GM18951 (cell line): Measurements from ENCODE around the gene SLC22A25.
"Not testable (repeated sequence)": the region's sequence is repeated elsewhere in the genome, so short reads cannot be mapped to it uniquely, and the experiment has no call there.

ENCODE experiments used
- POLR2A ChIP-seq: IDR thresholded peaks from 4 replicates; pipeline ENCODE4 v1.6.1; 2011; ENCODE audit warnings: mild to moderate bottlenecking; ENCODE audit not compliant: insufficient read length, insufficient read depth; ENCODE audit errors: extremely low read depth
- in situ Hi-C: fragments of 300-500 bp; cut with MboI; formaldehyde crosslinking; loops from one replicate; pipeline ENCODE4 v1.12.0; 2022; ENCODE audit warnings: low sequenced_read_pairs, mixed read lengths, inconsistent platforms; ENCODE audit not compliant: unreplicated experiment

The SLC22A25 gene

DNA sequence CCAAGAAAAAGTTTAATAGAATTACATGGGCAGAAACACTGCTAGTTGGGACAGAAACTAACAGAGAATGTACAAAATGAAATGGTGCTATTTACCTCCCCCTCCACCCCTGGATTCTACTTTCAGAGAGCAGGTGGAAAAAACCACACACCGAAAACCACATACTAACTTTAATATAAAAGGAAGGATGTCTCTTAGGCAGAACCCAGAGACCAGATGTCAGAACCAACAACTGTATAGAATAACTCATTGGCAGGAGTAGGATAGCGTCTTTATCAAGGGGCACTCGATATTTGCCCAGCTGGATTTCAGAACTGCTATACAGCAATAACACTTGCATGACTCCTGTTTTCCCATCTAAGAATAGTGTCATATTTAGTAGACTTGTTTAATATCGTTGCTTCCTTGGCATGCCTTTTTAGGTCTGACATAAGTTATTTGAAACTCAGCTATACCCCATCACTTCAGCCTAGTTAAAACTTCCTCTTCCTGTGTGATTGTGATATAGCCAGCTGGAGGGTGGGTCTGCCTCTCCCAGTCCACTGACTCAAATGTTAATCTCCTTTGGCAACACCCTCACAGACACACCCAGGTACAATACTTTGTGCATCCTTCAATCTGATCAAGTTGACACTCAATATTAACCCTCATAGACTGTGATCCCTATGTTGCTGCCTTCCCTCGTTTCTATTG is 1.2 kb downstream of the SLC22A25 start:
- no peak for TF ChIP-seq POLR2A

DNA sequence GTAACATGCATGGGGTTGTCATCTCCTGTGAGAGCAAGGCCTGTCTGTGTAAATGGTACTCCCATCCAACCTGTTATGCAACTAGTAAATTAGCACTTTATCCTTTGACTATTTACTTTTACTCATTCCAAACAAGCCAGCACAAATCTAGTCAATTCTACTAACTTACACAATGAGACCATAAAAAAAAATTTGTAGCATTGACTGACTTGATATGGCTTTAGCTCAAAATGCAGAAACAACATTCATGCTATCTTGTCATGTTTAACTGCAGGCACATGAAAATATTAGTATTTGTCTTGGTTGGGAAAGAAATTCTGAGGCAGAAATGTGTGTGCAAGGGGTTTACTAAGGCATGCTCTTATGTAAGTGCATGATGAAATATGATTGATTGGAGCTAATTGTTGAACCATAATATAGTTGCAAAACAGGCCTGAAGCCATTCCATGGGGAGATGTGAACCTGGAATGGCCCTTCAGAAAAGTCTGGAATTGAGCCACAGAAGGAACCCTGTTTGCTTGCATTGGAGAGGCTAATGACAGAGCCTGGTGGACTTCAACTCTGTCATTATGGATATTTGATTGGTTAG is 2.5 kb downstream of the SLC22A25 start:
- no peak for TF ChIP-seq POLR2A
- in situ Hi-C loops = no loop called here

More for the DNA sequence above, 1.2 kb downstream of the SLC22A25 start:
- in situ Hi-C loops = no loop called here

DNA sequence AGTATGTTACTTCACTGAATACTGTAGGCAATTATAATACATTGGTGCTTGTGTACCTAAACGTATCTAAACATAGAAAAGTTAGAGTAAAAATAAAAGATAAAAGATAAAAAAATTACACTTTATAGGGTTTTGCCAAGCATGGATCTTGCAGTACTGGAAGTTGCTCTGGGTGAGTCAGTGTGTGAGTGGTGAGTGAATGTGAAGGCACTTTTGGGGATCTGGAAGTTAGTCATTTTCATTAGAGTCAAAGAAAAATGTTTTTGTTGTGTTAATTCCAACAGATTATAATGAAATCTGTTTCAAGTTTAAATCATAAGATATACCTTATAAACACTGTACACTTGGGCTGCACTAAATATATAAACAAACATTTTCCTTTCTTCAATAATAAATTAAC is 3.3 kb downstream of the SLC22A25 start:
- TF ChIP-seq POLR2A = no peak
- in situ Hi-C loops = no loop called here

DNA sequence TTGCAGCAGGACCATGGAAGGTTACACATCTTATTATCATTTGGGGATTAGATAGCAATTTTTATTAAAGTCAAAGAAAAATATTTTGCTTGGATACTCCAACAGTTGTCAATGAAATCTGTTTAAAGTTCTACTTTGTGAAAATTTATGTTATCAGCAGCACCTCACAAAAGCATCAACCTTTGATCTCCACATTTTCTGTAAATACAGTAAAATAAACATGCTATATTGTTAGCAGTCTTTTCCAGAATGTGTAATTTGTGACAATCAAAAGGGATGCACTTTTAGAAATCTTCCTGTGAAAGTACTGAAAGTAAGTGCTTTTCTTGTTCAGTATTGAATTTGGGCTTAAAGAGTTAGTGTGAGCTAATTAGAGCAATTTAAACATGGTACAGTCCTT is 4.1 kb downstream of the SLC22A25 start:
- in situ Hi-C loops = no loop called here
- no peak for TF ChIP-seq POLR2A

DNA sequence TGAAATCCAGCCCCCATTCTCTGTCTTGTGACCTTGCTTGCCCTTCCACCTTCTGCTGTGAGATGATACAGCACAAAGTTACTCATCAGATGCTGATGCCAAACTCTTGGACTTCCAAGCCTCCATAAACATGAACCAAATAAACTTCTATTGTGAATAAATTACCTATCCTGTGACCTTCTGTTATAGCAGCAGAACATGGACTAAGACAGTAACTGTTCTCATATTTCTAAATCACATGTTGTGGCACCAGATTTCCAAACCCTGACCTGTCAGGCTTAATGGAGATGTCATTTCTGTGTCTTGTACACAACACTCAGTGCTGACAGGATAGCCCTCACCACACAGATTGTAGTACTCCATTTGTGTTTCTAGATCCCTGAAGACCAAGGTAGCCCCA is 6.0 kb downstream of the SLC22A25 start:
- no peak for TF ChIP-seq POLR2A
- in situ Hi-C loops = no loop called here

DNA sequence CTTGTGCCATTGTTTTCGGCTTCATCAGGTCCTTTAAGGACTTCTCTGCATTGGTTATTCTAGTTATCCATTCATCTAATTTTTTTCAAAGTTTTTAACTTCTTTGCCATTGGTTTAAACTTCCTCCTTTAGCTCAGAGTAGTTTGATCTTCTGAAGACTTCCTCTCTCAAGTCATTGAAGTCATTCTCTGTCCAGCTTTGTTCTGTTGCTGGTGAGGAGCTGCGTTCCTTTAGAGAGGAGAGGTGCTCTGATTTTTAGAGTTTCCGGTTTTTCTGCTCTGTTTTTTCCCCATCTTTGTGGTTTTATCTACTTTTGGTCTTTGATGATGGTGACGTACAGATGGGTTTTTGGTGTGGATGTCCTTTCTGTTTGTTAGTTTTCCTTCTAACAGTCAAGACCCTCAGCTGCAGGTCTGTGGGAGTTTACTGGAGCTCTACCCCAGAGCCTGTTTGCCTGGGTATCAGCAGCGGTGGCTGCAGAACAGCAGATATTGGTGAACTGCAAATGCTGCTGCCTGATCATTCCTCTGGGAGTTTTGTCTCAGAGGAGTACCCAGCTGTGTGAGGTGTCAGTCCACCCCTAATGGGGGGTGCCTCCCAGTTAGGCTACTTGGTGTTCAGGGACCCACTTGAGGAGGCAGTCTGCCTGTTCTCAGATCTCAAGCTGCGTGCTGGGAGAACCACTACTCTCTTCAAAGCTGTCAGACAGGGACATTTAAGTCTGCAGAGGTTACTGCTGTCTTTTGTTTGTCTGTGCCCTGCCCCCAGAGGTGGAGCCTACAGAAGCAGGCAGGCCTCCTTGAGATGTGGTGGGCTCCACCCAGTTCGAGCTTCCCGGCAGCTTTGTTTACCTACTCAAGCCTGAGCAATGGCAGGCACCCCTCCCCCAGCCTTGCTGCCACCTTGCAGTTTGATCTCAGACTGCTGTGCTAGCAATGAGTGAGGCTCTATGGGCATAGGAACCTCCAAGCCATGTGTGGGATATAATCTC is 7.6 kb downstream of the SLC22A25 start:
- in situ Hi-C loops = not testable (repeated sequence)

DNA sequence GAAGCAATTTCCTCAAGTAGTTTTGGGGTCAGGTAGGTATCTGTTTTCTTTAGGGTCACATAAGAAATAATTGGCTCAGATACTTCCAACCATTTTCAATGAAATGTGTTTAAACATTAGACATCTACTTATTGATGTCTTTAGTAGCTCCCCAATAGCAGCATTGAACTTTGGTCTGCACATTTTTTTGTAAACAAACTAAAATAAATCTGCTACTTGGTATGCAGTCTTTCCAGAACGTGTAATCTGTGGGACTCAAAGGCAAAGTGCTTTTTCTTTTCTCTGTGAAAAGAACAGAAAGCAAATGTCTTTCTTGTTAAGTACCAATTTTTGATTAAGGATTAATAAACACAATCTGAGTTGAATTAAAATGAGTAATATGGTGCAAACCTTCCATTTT is 13.6 kb downstream of the SLC22A25 start:
- TF ChIP-seq POLR2A = no peak
- in situ Hi-C loops = no loop called here

DNA sequence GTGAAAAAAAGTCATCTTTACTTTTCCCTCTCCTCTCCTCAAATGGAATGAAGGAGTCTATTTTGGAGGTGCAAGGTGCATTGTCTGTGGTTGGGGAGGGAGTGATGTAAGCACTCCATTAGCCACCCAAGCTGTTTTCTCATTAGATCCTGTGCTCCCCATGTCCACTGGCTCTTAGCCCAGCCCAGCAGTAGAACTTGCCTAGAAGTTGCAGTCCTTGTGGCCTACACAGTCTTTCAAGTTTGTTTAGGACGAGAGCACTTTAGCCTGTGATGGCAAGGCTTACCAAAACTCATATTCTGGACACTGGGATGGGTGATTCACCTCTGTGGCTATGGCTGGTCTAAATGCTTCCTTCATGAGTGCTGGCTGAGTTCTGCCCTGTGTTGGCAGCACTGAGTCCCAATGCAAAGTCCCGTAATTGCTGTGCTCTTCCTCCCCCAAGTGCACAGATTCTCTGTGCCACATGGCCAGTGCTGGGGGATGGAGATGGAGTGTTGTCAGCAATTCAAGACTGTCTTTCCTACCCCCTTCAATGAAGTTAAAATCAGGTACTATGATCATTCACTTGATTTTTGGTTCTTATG is 15.8 kb downstream of the SLC22A25 start:
- no peak for TF ChIP-seq POLR2A
- in situ Hi-C loops = no loop called here

DNA sequence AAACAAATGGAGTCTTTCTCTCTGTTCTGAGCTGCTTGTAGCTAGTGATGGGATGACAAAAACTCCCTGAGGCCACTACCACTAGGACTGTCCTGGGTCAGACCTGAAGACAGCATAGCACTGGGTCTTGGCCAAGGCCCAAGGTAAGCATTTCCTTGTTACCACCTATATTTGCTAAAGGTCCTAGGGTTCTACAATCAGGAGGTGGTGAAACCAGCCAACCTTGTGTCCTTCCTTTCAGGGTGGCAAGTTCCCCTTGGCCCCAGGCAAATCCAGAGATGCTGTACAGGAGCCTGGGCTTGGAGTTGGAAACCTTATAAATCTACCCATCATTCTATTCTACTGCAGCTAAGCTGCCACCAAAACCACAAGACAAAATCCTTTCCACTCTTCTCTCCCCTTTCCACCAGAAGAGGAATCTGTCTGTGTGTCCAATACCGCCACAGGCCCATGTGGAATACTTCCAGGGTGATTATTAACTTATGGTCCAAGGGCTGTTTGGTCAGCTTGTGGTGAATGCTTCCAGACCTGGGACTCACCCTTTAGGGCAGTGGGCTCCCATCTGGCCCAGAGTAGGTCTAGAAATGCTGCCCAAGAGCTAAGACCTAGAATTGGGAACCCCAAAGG is 16.8 kb downstream of the SLC22A25 start:
- TF ChIP-seq POLR2A = no peak
- in situ Hi-C loops = no loop called here

DNA sequence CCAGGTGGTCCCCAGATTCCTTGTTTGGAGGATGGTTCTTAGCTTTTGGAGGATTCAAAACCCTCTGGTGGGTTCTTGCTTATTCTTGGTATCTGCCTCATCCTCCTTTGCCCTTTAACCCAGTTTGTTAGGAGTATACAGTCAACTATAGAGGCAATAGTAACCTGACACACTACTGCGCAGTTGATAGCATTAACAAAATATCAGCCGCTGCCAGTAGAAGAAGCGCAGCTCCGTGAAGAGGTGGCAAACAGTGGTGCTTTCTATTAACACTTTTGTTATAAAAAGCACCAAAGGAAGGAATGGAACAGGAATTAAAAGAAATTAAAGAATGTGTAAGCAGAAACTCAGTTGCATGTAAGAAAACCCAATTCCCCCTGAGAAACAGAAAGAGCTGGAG is 29.3 kb downstream of the SLC22A25 start:
- TF ChIP-seq POLR2A = no peak
- in situ Hi-C loops = no loop called here

DNA sequence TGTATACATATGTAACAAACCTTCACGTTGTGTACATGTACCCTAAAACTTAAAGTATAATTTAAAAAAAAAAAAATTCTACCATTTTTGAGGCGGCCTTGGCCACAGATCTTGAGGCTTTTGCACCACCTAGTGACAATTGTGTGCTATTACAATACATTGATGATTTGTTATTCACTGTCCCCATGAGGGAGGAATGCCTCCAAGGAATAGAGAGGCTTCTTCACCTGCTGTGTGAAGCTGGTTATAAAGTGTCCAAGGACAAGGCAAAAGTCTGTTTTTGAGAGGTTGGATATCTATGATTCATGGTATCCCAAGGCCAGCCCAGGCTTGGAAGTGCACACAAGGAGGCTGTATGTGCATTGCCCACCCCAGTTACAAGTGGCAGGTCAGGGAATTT is 30.7 kb downstream of the SLC22A25 start:
- in situ Hi-C loops = no loop called here

DNA sequence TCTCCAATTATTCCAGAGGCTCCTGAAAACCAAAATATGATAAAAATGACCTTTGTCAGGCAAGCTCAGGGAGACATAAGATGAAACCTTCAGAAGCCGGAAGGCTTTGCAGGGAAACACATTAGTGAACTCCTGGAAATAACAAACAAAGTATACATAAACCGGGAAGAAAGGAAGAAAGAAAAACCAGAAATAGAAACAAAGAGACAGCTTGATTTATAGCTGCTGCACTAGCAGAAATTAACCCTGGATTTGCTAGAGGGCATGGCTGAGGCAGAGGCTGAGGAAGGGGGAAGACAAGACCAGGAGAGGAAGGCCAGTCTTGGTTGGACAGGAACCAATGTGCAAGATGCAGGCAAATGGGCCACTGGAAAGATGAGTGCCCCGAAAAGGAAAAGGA is 33.3 kb downstream of the SLC22A25 start:
- in situ Hi-C loops = no loop called here
- no peak for TF ChIP-seq POLR2A

More for the DNA sequence above, 30.7 kb downstream of the SLC22A25 start:
- TF ChIP-seq POLR2A = no peak
